GM18951 (cell line): ENCODE measurements around the gene FBXL7.

Source experiments
- POLR2A ChIP-seq: IDR thresholded peaks from 4 replicates; pipeline ENCODE4 v1.6.1; 2011; ENCODE audit warnings: mild to moderate bottlenecking; ENCODE audit not compliant: insufficient read length, insufficient read depth; ENCODE audit errors: extremely low read depth
- in situ Hi-C: fragments of 300-500 bp; cut with MboI; formaldehyde crosslinking; loops from one replicate; pipeline ENCODE4 v1.12.0; 2022; ENCODE audit warnings: low sequenced_read_pairs, mixed read lengths, inconsistent platforms; ENCODE audit not compliant: unreplicated experiment

FBXL7 gene

GRCh38 chr5:15794052-15794985, 294.3 kb downstream of the FBXL7 start:
- no peak for TF ChIP-seq POLR2A
- in situ Hi-C loops = no loop called here

GRCh38 chr5:15796096-15796495, 296.1 kb downstream of the FBXL7 start:
- in situ Hi-C loops = no loop called here
- TF ChIP-seq POLR2A = no peak

GRCh38 chr5:15796557-15796956, 296.6 kb downstream of the FBXL7 start:
- no peak for TF ChIP-seq POLR2A
- in situ Hi-C loops = no loop called here

DNA sequence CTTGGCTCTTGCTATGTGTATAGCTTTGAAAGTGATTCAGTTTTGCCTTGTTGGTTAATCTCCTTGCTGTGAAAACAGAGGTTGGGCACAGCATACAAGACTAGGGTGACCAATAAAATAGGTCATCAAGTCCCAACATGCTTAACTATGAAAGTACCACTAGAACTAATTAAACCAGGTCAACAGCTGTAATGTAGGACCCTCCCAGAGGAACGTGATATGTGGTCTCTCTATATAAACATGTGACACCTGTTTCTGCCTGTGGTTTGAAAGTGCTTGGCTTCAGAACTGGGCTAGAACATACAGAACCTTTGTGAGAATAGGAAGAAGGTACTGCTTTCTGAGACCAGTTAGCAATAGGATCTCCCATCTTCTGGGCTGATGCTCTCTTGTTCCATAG, 297.1 kb downstream of the FBXL7 start:
- in situ Hi-C loops = no loop called here
- no peak for TF ChIP-seq POLR2A

GRCh38 chr5:15798006-15798405, 298.0 kb downstream of the FBXL7 start:
- TF ChIP-seq POLR2A = no peak
- in situ Hi-C loops = no loop called here

DNA sequence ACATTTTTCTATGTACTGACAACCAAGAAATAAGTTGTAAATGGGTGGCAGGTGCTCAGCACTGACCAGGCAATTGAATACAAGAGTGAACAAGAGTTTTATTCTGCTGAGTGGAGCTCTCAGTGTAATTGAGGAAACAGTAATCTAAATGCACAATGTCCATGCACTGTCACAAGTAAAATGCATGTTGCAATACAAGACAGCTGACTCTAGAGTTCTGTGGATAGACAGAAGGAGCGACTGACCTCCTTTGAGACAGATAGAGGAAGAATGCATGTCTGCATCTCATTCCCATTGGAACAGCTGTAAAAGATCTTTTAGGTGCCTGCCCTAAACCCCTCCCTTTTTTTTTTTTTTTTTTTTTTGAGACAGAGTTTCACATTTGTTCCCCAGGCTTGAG, 299.0 kb downstream of the FBXL7 start:
- in situ Hi-C loops = no loop called here
- no peak for TF ChIP-seq POLR2A

DNA sequence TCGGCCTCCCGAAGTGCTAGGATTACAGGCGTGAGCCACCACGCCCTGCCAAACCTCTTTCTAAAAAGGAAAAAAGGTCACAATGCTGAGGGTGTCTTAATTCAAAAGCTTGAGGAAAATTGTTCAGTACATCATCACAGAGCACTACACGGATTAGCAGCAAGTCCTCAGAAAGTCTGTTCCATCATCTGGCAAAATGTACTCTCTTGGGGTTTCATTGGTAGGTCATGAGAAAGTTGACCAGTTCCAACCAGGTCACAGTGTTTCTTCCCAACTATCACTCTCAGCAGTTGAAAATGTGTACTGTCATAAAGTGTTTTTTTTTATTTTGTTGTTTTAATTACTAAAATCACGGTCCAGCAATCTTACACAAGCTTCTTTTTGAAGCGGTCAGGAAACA, 299.6 kb downstream of the FBXL7 start:
- in situ Hi-C loops = no loop called here
- TF ChIP-seq POLR2A = no peak

- in situ Hi-C loops = no loop called here
- no peak for TF ChIP-seq POLR2A
Observed at GRCh38 chr5:15803280-15803679, 303.3 kb downstream of the FBXL7 start.

- no peak for TF ChIP-seq POLR2A
- in situ Hi-C loops = no loop called here
Observed at GRCh38 chr5:15806613-15807012, 306.6 kb downstream of the FBXL7 start.

DNA sequence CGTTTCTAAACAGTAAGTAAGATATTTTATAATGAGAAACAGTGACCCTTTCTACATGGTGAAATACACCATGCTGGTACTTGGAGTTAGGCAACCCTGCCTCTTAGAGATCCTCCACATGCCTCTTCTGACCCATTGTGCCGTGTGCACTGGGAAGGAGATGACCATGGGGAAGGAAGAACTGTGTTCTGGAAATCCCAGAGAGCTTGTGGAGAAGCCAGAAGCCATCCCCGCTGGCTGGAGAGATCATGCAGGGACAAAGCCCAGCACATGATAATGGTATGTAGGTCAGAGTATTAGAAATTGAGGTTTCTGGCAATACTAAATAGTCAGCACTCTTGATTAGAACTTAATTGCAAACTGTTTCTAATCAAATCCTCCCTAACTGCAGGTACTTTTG, 307.3 kb downstream of the FBXL7 start:
- in situ Hi-C loops = no loop called here
- no peak for TF ChIP-seq POLR2A

GRCh38 chr5:15807871-15808270, 307.9 kb downstream of the FBXL7 start:
- in situ Hi-C loops = no loop called here
- no peak for TF ChIP-seq POLR2A

GRCh38 chr5:15808577-15808976, 308.6 kb downstream of the FBXL7 start:
- in situ Hi-C loops = no loop called here
- no peak for TF ChIP-seq POLR2A

DNA sequence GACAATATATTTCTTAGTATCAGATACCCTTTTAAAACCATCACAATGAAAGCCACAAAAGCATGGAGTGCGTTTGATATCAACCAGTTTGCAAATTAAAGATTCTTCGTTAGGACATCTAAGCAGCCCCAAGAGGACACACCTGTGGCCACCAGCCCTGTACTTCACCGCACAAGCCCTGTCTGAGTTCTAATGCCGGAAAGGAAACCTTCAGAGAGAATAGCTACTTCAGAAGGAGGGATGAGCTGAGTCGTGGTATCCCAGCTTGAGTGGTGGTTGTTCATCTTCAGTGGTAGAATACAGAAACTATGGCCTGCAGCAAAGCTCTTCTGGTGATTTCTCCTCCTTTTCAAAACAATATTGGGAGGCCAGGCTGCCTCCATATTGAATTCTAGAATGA, 319.6 kb downstream of the FBXL7 start:
- in situ Hi-C loops = no loop called here

GRCh38 chr5:15821506-15821905, 321.5 kb downstream of the FBXL7 start:
- in situ Hi-C loops = no loop called here
- no peak for TF ChIP-seq POLR2A

More for the DNA sequence above, 319.6 kb downstream of the FBXL7 start:
- no peak for TF ChIP-seq POLR2A

GRCh38 chr5:15823398-15823797, 323.4 kb downstream of the FBXL7 start:
- in situ Hi-C loops = no loop called here
- no peak for TF ChIP-seq POLR2A

DNA sequence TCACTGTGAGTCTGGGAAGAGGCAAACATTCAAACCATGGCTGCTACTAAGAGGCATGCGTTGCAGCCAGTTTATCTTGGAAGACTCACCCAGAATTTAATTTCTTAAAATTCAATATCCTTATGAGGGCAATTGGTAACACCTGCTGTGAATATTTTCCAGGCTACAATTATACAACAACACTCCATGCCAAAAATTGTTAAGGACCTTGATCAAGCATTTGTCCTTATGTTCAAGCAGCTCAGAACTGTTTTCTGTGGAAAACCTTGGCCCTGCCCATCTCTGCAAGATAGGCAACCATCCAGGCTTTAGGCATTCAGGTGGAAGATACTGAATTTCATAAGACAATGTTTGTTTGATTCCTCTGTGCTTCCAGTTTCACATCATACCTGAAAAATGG, 327.8 kb downstream of the FBXL7 start:
- in situ Hi-C loops = no loop called here
- TF ChIP-seq POLR2A = no peak
